HK-2 (cell line): ENCODE data around the gene SMOC1.
"Not testable (repeated sequence)": the region's sequence is repeated elsewhere in the genome, so short reads cannot be mapped to it uniquely, and the experiment has no call there.

Source experiments
- DNase-seq: peaks from one replicate; pipeline ENCODE4 v3.0.0-alpha.2; 2018; ENCODE audit not compliant: unreplicated experiment

SMOC1 gene

GRCh38 chr14:69900603-69901002 lies 21.4 kb downstream of the SMOC1 start:
- no peak for DNase-seq

- no peak for DNase-seq
Observed at GRCh38 chr14:69901113-69901951, 22.1 kb downstream of the SMOC1 start.

GRCh38 chr14:69903046-69903445 lies 23.8 kb downstream of the SMOC1 start:
- not testable (repeated sequence) for DNase-seq

DNA sequence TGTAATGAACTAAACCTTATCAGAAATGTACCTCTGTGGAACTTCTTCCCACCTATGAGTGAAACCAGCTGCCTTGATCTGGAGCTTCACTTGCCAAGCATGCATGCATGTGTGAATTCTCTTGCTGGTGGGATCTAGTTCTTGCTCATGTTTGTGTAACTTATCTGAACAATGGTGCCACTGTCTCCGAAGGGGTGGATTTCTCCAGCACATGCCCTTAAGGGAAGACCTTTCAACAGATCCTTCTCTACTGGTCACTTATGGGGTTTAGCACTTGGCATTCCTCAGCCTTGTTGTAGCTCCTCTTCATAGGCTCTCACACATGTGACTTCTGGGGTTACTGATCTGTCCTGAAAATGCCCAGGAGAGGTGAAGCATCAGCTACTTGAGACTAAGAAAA lies 25.0 kb downstream of the SMOC1 start:
- no peak for DNase-seq

GRCh38 chr14:69906201-69906600 lies 27.0 kb downstream of the SMOC1 start:
- no peak for DNase-seq

- no peak for DNase-seq
Observed at GRCh38 chr14:69909826-69910550, 30.8 kb downstream of the SMOC1 start.

GRCh38 chr14:69910871-69911270 lies 31.7 kb downstream of the SMOC1 start:
- no peak for DNase-seq

GRCh38 chr14:69913686-69914085 lies 34.5 kb downstream of the SMOC1 start:
- DNase-seq: no peak

DNA sequence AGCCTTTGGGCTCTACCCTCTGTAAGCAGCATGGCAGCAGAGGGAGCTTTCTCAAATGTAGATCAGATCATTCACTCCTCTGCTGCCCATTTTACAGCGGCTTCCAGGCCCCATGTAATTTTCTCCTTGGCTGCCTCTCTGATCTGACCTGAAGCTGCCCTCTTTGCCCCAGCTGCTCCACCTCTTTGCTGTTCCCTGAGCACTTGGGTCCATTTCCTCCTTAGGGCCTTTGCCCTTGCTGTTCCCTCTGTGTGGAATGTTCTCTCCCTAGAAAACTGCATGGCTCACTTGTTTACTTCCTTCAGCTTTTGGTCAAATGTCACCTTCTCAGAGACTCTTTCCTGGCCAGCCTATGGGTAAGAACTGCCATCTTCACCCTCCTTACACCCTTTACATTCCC lies 37.2 kb downstream of the SMOC1 start:
- DNase-seq: no peak

DNA sequence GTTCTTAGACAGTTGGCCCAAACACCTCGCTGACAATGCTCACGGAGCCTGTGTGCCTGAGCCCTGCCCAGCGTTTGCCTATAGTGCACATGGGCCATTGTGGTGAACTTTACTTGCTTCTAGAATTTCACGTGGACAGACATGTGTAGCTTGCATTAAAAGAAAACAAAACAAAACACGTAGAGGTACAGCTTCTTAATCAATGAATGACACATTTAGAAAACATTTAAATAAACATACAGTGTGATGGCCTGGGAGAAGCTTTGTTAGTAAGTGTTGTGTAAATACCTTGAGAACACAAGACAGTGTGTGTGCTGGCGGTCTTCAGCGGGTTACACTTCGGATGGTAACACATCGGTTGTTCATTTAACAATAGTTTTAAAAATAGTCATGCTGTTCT lies 38.1 kb downstream of the SMOC1 start:
- DNase-seq: no peak

- DNase-seq: no peak
Observed at GRCh38 chr14:69919815-69920214, 40.6 kb downstream of the SMOC1 start.

DNA sequence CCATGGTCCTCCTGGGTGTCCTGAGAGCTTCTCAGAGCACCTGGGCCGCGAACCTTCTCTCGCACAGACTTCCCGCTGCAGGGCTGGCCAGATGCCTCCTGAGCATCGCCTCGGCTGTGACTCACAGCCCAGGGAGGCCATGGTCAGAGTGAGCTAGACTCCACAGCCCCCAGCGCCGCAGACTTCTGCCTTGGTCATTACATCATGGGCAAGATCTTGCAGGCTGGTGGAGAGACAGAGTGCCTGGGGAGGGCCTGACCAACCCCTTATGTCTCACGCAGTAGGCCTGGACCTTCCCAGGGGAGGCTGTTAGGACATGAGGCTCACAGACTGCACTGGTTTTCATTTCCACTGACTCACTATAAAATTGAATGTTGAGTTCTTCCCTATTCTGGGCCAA lies 41.8 kb downstream of the SMOC1 start:
- no peak for DNase-seq

DNA sequence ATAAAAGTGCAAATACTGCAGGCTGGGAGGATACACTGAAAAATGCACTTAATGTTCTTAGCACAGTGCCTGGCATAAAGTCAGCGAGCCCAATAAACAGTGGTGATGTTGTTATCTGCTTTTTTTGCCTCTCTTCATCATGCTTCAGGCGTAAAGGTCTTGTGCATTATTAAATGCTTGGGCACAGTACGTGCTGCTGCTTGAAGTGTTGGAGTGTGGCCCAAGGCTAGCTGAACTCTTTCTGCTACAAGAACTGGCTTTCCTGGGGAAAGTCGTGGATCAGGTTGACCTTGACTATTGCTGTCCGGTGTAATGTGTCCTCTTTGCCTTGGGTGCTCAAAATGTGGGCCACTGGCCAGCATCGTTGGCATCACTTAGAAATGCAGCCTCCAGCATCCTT lies 43.0 kb downstream of the SMOC1 start:
- no peak for DNase-seq

DNA sequence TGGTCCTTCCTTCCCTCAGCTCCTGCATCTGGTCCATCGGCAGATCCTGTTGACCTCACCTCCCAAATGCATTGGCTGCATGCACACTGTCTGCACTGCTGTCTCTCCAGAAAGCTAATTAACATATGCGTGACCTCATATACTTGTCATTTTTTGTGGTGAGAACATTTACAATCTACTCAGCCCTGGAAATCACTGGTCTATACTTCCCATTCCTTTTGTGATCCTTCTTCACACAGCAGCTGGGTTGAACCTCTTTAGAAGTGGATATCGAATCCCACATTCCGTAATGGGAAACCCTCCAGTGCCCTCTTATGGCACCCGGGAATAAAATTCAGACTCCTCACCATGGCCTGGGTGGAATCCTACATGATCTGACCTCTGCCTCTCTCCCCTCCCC lies 45.0 kb downstream of the SMOC1 start:
- DNase-seq: no peak

- DNase-seq: no peak
Observed at GRCh38 chr14:69928111-69928523, 48.9 kb downstream of the SMOC1 start.

- no peak for DNase-seq
Observed at GRCh38 chr14:69930780-69931379, 51.7 kb downstream of the SMOC1 start.

- DNase-seq: no peak
Observed at GRCh38 chr14:69931960-69932359, 52.7 kb downstream of the SMOC1 start.

DNA sequence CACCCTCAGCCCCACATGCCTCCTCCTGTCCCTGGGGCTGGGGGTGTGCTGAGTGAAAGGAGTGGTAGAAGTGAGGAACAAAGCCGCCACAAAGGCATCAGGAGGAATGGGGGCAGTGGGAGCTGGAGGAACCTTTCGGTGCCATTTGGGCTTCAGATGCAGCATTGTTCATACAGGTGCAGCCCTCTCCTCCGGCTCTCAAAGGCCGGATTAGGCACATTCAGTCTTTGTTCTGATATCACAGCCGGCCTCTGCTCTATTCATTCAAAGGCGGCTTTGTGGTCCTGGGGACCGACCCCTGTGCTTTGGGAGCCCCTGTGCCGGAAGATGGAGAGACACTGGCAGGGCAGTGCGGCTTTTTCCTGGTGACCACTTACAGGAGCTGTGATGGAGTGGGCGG lies 53.2 kb downstream of the SMOC1 start:
- no peak for DNase-seq

- DNase-seq: no peak
Observed at GRCh38 chr14:69933623-69934275, 54.5 kb downstream of the SMOC1 start.

GRCh38 chr14:69937367-69938081 lies 58.3 kb downstream of the SMOC1 start:
- DNase-seq: no peak

- DNase-seq: no peak
Observed at GRCh38 chr14:69938751-69939150, 59.5 kb downstream of the SMOC1 start.
